NCI-H1105 (cell line): Measurements from ENCODE around the gene EMC8.
A peak's percentile ranks its signal among the peaks of the same experiment; 100 is the strongest.
"Not testable (repeated sequence)": the region's sequence is repeated elsewhere in the genome, so short reads cannot be mapped to it uniquely, and the experiment has no call there.

Source experiments
- DNase-seq: peaks from one replicate; lab custom pipeline; 2025; lab: John Stamatoyannopoulos, UW

EMC8 gene

DNA sequence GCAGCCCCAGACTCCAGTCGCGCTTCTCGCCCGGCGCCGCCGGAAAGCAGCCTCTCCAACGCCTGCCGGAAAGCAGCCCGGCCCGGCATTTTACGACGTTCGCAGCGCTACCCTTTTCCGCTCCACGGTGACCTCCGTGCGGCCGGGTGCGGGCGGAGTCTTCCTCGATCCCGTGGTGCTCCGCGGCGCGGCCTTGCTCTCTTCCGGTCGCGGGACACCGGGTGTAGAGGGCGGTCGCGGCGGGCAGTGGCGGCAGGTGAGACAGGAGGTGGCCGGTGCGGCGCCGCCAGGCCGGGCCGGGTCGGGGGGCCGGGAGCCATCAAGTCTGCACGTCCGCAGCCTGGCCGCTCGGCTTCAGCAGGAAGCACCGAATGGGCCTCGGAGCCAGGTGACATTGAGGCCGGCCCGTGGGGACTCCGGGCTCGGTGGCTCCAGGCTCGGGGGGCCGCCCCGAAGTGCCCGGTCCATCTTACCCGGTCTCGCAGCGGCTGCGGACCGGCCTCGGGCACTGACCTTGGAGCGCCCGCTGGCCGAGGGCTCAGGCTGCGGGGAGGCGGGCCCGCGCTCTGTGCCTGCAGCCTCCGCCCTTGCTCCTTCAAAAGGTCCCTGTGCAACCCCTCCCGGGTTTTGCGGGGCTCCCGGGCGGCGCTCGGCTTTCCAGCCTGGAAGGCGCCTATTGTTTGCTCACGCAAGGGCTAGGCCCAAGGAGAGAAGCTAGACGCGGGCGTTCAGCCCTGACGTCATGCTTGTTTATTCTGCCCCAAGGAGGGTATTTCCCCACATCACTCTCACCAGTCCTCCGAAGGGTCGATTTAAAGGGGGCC is at the start of gene EMC8, which contains the start of gene COX4I1:
EMC8 (minus strand) TSS at position 48 of the 824 bp plus-strand sequence. CDS start 249 bp downstream, outside the sequence.
COX4I1 (plus strand) TSS at position 199 of the 824 bp plus-strand sequence. CDS start 1,511 bp downstream, outside the sequence.
- DNase-seq, result peak; percentile 83

DNA sequence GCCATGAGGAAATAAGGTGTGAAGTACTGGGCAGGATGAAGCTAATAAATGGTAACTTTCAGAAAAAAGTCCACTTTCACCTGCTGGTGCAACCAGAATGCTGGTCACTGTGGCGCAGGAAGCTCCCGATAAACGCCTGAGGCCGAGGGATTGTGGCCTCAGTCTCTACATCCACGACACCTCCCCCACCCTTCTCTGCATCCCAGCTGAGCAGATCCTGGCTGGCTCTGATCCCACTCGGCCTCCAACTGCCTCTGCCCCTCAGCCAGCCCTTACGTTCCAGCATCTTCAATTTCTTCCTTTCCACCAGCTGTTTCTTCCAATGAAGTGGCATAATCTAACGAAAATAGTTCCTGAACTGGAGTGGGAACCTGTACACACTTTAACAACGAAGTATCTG is 49.6 kb upstream of the EMC8 start:
- no peak for DNase-seq

DNA sequence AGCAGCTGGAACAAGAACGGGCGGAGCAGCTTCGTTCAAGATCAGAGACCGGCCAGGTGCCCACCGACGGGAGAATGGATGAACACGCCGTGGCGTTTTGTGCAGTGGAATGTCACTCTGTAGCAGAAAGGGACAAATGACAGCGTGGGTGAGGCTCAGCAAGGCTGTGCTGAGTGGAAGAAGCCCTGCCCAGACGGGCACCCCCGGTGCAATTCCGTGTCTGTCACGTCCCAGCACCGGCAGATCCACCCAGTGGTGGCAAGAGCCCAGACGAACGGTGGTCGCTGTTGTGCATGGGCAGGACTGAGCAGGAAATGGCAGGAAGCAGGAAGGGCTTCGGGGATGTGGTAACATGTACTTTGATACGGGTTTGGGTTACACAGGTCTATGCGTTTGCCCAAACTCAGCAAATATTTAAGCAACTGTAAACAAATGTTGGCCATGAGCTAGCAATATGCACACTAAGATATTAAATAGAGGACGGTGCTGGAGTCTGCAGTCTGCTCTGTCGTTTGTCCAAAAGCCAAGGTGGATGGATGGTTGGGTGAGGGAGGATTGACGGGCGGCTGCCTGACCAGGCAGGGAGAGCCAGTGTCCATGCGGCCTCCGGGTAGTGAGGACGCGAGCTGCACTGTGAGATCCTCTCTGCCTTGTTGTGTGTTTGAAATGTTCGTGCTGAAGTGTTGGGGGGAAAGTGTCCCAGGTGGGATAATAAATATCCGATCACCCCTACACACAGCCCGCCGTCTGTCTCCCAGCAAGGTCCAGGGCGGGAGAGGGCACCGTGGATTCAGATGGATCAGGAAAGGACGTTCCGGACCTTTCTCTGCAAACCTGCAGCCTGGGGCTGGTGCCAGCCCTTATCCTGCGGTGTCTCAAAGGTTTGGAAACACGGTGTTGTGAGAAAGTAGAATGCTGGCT is 48.6 kb upstream of the EMC8 start:
- DNase-seq, result no peak

DNA sequence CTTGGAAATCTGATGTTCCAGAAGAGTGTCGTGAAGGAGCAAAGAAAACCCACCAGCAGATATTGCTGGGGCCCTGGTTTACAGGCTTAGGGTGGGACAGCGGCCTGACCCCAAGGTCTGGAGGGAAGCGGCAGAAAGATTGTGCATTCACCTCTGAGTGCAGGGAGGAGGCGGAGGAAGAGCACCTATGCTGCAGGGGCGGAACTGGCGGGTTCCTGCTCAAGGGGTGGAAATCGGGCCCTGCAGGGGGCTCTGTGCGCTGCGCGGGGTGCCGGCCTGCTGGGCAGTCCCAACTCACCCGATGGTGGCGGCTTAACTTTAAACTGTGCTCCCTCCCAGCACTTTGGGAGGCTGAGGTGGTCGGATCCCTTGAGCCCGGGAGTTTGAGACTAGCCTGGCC is 47.7 kb upstream of the EMC8 start:
- DNase-seq, result no peak

DNA sequence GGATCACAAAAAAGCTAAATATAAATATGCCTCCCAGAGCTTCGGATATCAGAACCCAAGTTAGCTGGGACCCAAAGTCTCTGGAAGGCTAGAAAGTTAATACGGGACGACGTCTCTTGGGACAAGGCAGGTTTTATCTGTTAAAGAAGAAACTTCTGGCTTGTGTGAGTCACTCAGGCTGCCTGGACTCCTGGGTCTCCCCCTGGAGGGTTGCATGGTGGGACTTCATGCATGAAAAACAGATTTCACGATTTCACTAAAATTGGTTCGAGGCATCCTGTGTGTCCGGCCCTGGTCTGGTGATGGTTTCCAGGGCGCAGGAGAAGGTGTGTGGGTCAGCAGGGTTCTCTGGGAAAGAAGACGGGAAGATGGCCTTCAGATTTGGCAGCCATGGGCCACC is 47.1 kb upstream of the EMC8 start:
- DNase-seq, result no peak

DNA sequence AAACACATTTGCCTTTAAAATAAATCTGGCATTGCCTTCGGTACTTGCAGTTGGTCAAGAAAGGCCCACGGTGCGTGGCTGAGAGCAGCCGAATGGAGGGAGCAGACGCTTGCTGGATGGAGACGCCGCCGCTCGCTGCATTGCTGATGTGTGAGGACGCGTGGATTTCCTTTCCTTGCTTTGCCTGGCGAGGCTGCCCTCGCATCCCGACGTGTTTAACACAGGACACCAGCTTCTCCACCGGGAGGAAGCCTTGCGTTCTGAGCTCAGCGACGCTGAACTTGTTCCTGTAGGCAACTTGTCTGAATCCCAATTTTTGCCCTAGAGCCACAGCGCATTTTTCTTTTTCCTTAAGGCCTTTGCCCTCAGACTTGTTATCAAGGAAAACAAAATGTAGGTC is 45.9 kb upstream of the EMC8 start:
- no peak for DNase-seq

DNA sequence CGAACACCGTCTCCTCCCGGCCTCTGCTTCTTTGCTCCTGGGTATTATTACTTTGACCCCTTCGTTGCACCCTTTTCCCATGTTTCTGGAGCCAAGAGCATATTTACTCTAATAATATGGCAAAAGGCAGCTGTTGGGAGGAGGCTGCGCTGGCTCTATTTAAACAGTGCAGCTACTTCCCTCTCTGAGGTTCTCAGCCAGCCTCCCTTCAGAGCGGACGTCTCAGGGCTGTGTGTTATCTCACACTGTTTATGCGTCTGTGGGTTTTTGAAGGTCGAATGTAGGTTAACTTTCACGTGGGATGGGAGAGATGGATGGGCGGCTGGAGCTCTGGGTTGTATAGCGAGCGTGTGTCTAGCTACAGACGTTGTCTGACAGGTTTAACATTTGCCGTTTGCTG is 45.4 kb upstream of the EMC8 start:
- DNase-seq, result no peak

DNA sequence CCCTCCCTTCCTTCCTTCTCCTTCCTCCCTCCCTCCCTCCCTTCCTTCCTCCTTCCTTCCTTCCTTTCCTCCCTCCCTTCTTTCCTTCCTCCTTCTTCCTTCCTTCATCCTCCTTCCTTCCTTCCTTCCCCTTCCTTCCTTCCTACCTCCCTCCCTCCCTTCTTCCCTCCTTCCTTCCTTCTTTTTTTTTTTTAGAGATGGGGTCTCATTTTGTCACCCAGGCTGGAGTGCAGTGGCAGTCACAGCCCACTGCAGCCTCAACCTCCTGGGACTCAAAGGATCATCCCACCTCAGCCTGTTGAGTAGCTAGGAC is 44.8 kb upstream of the EMC8 start:
- no peak for DNase-seq

DNA sequence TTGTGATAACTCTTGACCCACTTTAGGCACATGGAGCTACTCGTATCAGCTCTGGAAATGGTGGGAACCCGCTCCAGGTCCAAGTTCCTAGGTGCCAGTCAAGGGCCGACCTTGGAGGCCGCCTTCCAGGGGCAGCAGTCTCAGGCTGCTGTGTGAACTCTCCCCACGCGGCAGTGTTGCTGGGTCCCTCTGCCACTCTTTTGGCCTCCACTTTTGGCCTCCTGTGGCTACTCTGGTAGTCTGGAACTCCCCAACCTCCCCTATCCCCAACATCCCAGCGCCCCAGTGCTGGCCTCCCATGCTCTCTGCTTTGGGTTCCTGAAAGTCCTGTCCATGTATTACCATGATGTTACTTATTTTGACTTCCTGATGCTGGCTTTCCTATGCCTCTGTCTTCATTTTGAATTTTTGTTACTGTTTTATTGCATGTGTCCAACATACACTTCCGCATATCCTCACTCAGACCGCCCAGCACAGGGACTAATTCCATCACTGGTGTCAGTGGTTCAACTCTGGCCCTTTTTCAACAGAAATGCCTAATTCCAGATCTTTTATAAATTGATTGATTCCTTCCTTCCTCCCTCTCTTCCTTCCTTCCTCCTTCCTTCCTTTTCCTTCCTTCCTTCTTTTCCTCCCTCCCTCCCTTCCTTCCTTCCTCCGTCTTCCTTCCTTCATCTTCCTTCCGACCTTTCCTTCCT is 44.3 kb upstream of the EMC8 start:
- no peak for DNase-seq

DNA sequence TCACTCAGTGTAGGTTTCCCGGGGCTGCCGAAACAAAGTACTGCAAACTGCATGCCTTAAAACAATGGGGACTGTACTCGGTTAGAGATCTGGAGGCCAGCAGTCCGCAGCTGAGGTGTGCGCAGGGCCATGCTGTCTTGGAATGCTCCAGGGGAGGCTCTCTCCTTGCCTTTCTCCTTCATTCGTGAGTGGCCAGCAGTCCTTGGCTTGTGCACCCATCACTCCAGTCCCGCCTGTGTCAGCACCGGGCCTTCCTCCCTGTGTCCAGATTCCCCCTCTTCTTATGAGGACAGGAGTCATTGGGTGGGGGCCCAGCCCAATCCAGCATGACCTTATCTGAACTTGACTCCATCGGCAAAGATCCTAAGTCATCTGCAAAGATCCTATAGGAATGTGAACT is 43.5 kb upstream of the EMC8 start:
- no peak for DNase-seq

DNA sequence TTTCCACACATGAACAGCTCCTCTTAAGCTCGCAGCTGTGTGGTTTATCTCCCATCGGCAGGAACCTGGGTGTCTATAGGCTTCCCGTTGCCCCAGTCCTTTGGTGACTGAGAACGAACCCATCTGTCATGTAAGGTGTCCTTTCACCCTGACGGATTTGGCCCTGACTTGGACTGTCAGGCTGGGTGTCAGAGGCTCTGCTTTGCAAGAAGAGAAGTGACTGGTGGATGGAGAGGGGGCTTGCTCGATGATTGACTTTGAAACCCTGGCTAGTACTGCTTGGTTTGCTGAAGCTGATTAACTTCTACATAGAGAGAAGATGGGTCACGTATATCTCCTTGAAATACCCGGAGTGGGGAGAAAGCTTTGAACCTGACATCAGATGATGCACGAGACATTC is 43.1 kb upstream of the EMC8 start:
- no peak for DNase-seq

DNA sequence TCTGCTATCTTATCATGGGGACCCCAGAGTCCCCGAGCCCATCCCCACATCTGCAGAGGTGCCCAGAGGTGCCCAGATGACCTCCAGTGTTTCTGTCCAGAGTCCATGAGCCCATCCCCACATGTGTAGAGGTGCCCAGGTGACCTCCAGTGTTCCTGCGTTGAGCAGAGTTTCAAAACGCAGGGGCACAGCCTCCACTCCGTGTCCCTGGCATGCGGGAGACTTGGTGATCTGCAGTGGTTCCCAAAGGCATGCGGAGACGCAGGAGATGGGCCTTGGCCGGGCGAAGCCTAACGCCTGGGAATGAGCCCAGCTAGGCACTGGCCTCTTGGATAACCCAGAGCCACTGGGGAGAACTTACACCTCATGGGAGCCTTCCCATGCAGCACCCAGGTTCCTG is 41.5 kb upstream of the EMC8 start:
- DNase-seq, result no peak

DNA sequence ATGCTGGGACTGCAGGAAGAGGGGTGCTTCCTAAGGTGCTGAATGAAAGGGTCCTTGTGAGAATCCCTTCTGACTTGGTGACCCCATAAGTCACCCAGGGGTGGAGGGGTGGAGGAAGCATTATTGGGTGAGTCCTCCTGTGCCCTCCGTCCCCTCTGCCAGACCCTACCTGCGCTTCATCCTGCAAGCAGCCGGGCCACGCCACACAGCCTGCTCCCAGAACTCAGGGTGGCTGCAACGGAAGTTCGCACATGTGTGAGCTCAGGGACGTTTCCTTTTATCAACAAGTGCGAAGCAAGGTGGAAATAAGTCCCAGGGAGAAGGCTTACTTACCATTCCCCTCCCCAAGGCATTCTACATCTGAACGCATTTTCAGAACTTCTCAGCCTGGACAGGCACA is 41.1 kb upstream of the EMC8 start:
- DNase-seq, result no peak

DNA sequence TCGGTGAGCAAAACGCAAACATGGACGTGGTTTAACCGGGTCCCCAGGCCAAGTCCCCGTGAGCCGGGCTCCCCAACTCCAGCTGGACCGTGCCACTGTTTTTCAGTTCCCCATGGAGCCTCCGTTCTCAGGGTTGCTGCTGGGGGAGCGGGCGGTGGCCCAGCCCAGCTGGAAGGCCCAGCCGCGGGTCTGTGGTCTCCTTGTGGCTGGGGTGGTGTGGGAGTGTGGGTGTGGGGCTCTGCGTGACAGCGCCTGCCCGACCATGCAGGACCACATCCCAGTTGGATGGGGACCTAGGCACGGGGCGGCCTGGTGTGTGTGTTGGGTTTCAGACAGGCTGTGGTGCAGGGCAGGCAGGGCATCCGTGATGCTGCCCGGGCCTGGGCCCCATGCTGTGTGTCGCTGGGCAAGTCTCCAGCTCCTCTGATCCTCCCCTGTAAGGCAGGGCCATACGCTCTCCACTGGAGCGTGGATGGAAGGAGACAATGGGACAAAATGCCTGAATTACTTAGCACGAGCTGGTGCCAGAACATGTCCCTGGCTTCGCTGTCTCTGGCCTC is 40.4 kb upstream of the EMC8 start:
- DNase-seq, result no peak

DNA sequence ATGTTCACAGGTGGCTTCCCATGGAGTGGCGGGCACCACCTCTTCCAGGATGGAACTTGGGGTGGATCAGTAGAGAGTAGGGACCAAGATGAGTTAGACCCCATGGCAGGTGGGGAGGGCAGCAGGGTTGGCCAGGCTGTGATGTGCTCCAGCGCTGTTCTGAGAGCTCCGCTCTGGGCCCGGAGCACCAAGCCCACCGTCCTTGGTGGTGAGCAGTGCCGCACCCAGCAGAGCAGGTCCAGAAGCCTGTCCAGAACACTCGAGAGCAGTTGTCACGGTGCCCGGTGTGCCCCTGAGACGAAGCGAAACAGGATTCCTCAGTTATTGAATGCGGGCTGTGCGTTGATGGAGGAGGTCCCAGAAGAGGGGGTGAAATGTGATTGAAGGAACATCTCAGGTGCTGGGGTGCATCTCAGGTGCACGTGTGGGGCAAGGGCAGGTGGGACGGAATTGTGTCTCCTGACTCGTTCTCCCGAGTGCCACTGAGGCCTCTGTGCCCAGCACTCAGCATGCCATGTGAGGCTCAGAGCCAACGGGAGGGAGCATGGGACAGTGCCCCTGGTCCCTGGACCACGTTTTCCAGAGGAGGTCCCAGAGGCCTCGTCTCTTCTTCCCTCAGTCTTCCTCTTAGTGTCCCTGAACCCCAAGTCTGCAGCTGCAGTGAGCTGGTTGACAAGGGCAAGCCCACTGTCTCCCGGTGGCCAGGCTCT is 39.7 kb upstream of the EMC8 start:
- DNase-seq, result no peak

DNA sequence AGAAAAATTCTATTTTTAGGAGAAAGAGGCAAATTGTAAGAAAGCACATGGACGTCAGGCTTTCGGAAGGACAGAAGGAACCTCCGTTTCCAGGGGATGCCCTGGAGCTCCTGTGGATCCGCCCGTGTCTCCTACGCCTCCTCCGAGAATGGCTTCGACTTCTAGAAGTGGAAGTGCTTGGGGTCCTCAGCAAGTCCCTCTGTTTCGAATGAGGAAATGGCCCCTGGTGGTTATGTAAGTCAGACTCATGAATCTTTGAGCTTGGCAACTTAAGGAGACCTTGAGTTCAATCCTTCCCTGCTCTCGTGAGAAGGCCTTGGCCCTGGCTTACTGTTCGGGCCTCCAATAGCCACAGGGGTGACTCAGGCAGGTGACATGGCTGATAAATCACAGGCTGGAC is 39.0 kb upstream of the EMC8 start:
- no peak for DNase-seq

DNA sequence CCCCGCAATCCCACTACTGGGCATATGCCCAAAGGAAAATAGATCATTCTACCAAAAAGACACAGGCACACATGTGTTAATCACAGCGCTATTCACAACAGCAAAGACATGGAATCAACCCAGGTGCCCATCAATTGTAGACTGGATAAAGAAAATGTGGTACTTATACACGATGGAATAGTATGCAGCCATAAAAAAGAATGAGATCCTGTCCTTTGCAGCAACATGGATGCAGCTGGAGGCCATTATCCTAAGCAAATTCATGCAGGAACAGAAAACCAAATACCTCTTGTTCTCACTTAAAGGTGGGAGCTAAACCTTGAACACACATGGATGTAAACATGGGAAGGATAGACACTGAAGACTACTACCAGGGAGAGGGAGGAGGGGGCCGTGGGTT is 38.3 kb upstream of the EMC8 start:
- DNase-seq, result not testable (repeated sequence)

DNA sequence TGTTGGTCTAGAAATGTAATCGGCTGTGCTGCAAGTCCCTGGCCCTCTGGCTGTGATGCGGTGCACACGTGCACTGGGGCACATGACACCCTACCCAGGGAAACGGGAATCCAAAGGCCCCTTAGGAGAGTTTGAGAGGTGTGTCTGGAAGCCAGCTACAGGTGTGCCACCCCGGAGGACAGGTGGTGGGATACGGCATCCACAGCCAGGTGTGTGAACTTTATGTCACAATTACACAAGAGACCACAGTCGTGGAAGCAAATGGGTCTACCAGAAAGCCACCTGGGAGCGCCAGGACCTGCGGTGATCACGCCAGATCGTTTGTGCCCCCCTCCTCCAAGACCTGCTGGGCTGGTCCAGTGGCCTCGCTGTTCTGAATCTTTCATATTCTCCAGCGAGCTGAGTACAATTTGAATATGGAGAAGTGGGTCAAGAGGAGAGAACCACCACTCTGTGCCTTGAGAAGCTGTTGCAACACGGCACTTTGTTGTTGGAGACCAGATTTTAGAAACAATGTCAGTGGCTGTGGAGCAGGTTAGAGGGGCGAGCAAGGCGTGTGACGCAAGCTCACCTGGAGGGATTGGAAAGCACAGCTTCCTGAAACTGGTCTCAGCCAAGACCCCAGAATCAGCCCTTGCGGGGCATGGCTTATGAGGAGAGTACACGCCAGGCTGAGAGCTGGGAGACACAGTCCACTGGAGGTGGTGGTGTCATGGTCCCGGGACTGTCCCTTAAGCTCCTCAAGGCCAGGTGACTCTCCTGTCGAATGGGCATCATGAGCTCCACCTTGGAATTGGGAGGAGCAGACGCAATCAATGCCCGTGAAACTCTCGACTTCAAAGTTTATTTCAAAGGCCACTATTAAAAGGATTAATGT is 37.6 kb upstream of the EMC8 start:
- no peak for DNase-seq

DNA sequence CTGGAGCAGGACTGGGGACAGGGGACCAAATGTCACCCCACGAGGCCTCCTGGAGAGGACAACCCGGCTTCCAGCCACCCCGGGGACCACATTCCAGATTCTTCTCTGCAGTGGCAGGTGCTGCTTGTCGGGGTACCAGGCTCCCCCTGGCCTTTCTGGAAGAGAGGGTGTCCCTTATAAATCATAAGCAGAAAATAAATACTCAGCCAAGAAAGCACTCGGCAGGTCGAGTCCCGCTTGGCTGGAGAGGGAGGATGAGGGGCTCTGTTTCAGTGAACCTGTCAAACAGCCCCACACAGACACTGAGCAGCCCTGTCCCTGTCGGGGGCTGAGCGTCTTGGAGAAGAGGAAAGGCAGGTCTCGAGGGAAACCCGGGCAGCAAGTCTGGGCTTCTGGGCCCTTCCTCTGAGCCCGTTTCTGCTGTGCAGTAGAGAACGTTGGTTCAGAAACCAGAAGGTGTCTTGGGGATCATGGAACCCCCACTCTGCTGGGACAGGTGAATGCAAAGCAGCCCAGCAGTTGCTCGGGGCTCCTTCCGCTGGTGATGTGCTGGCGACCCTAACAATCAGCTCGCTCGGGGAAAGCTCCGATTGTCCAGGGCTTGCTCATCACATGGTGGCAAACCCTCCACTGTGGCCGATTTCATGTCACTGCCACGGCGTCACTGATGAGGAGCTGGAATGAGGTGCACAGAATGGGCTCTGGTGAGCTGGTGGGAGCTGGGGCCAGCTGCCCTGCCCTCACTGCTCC is 36.8 kb upstream of the EMC8 start:
- no peak for DNase-seq

DNA sequence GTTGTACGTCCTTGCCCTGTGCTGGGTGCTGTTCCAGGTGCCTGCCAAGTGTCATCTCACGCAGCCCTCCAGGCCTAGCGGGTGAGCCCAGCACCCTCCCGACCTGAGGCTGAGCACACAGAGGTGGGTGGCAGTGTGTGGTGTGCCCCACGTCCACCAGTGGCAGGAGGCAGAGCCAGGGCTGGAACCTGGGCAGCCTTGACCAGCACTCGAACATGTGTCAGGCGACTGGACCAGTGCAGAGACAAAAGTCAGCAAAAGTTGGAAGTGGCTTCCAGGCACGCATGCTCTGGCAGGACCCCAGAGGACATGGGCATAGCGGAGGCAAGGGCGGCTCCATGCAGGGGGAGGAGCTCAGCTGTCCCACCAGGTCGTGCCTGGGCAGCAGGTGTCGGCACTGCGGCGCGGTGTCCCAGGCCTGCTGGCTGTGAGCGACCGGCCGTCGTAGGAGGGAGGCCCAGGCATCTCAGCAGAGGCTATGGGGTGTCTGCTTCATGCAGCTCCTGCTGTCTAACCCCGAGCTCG is 35.9 kb upstream of the EMC8 start:
- no peak for DNase-seq
